Stomach (tissue), 4 donors: ENCODE results near the gene ASTN2.

Experiments
- CTCF ChIP-seq, 7 experiments: fragments of 450-650 bp in 4 of 7; fragments of 200-600 bp in 3 of 7; sonication (generic) in 3 of 7; IDR thresholded peaks; one replicate each; pipeline ENCODE4 v1.5.1; 2016 to 2019; ENCODE audit warnings: antibody characterized with exemption in 7 of 7, control low read depth in 2 of 7, mild to moderate bottlenecking in 1 of 7
- POLR2A ChIP-seq, 4 donors: fragments of 450-650 bp; IDR thresholded peaks; one replicate each; pipeline ENCODE4 v1.6.1; 2016; ENCODE audit warnings: antibody characterized with exemption in 4 of 4, control low read depth in 2 of 4, mild to moderate bottlenecking in 1 of 4, moderate library complexity in 1 of 4

GRCh38 chr9:117211280-117211679 lies 203.6 kb downstream of the ASTN2 start:
- TF ChIP-seq CTCF (IDR thresholded peaks at IDR 0.05), result no peak
- no peak for TF ChIP-seq POLR2A (IDR thresholded peaks at IDR 0.05)
